IMR-90 (cell line): Measurements from ENCODE around the gene ISOC1.

Source experiments
- BHLHE40 ChIP-seq: fragments of 150-350 bp; IDR thresholded peaks from 2 replicates; pipeline ENCODE4 v1.6.1; 2016; ENCODE audit warnings: mild to moderate bottlenecking, low read depth, low read length
- CEBPB ChIP-seq: IDR thresholded peaks from 2 replicates; pipeline ENCODE4 v1.6.1; 2012; ENCODE audit warnings: low read depth, low read length, improper control_type of control experiment
- CHD1 ChIP-seq: IDR thresholded peaks from 2 replicates; pipeline ENCODE4 v1.6.1; 2012; ENCODE audit warnings: low read depth, low read length, improper control_type of control experiment
- CTCF ChIP-seq: conservative IDR thresholded peaks from 2 replicates; pipeline ENCODE4 v1.5.1; 2012; ENCODE audit warnings: mild to moderate bottlenecking, low read depth, low read length, improper control_type of control experiment
- MAZ ChIP-seq: IDR thresholded peaks from 2 replicates; pipeline ENCODE4 v1.6.1; 2012; ENCODE audit warnings: low read depth, mild to moderate bottlenecking, low read length, improper control_type of control experiment, moderate library complexity, borderline replicate concordance
- MXI1 ChIP-seq: IDR thresholded peaks from 2 replicates; pipeline ENCODE4 v1.6.1; 2012; ENCODE audit warnings: low read depth, mild to moderate bottlenecking, low read length, moderate library complexity, borderline replicate concordance
- POLR2A ChIP-seq: IDR thresholded peaks from 2 replicates; pipeline ENCODE4 v1.6.1; 2012; ENCODE audit warnings: mild to moderate bottlenecking, low read depth, low read length
- RAD21 ChIP-seq: IDR thresholded peaks from 2 replicates; pipeline ENCODE4 v1.6.1; 2012; ENCODE audit warnings: low read length, improper control_type of control experiment
- RFX5 ChIP-seq: IDR thresholded peaks from 2 replicates; pipeline ENCODE4 v1.8.0; 2012; ENCODE audit warnings: low read depth, mild to moderate bottlenecking, low read length, moderate library complexity
- SMC3 ChIP-seq: fragments of 150-350 bp; IDR thresholded peaks from 2 replicates; pipeline ENCODE4 v1.6.1; 2016; ENCODE audit warnings: low read depth, mild to moderate bottlenecking, antibody characterized with exemption, low read length, moderate library complexity

GRCh38 chr5:129053438-129053837 is 41.1 kb upstream of the ISOC1 start:
- TF ChIP-seq SMC3 (no peak), BHLHE40 (no peak), CTCF (no peak), POLR2A (no peak), CEBPB (no peak), MAZ (no peak), RAD21 (no peak), CHD1 (no peak), RFX5 (no peak), MXI1 (no peak)
